NCI-H774 (cell line): ENCODE data around the gene OR52D1.

Experiments
- DNase-seq: peaks from one replicate; lab custom pipeline; 2025; lab: John Stamatoyannopoulos, UW

OR52D1 gene

DNA sequence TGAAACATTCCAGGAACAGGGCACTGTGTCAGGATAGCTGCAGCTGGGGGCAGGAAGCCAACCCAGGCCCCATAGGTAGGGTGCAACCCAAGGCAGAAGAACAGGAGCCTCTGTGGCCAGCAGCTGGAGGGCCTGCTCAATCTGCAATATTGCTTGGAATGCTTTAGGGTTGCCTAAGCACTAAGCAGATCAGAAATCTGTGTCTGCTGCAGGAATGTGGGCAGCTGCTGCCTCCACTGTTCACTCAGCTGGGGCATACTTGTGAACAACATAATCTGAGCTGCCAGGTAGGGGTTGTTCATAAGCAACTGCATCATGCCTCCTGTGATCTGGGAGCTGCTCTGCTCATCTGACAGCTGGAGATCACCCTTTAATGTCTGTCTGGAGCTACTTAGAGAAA is 26.4 kb downstream of the OR52D1 start:
- DNase-seq = no peak

GRCh38 chr11:5516599-5516998 is 28.1 kb downstream of the OR52D1 start, which contains the start of gene UBQLNL:
TSS of gene UBQLNL (minus strand) at chr11:5516699. CDS start at chr11:5516441, 258 bp downstream.
- DNase-seq = no peak

GRCh38 chr11:5521540-5521939 is 33.1 kb downstream of the OR52D1 start:
- DNase-seq = no peak

DNA sequence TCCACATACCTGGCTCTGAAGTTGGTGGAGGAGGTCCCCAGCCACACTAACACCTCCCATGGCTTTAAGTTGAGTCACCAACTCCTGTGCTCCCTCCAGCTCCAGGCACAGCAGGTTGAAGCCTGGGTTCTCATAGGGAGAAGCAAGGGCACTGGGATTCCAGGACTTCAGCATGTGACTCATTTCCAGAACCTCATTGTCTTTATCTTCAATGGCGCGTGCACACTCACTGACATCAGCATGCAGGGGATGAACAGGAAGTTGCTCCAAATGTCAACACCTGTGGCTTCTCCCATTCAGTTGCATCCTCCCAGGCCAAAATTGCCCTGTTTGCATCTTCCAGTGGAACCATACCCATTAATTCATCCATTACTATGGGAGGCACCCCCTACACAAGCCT is 33.8 kb downstream of the OR52D1 start:
- DNase-seq = no peak

- no peak for DNase-seq
Observed at GRCh38 chr11:5524756-5525155, 36.3 kb downstream of the OR52D1 start.

DNA sequence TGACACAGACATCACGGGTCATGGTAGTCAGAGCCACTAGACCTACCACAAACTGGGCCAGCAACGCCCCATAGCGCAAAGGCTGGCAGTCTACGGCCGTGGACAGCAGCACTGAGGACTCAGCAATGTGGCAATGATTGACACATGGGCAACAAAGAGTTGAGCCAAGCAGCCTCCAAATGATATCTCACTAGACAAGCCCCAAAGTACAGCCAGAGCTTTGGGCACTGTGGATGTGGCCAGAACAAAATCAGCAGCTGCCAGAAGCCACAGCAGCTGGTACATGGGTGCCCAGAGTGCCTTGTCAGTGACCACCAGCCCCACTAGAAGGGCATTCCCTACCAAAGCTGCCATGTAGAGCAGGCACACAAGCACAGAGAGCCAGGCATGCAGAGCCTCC is 39.2 kb downstream of the OR52D1 start:
- DNase-seq = no peak

DNA sequence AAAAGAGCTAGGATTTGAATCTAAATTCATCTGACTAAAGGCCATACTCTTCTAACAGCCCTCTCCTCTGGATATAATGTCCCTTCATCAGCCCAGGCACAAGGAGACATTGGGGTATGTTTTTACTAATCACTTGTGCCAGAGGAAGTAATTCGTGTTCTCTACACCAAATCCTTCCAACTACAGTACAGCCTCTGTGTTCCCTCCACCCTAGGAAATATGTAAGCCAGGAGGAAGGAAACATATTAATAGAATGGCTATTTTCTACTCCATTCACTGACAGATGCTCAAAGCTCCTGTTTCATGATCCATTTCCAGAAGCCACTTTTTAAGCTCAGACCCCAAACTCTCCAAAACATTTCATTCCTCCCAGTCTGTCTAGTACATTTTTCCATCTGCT is 40.0 kb downstream of the OR52D1 start:
- DNase-seq = no peak

- DNase-seq = no peak
Observed at GRCh38 chr11:5531053-5531831, 42.8 kb downstream of the OR52D1 start.

GRCh38 chr11:5534046-5534445 is 45.6 kb downstream of the OR52D1 start:
- no peak for DNase-seq

- no peak for DNase-seq
Observed at GRCh38 chr11:5536482-5536881, 48.0 kb downstream of the OR52D1 start.
